ENCODE results near the gene CYTH2.

DNA sequence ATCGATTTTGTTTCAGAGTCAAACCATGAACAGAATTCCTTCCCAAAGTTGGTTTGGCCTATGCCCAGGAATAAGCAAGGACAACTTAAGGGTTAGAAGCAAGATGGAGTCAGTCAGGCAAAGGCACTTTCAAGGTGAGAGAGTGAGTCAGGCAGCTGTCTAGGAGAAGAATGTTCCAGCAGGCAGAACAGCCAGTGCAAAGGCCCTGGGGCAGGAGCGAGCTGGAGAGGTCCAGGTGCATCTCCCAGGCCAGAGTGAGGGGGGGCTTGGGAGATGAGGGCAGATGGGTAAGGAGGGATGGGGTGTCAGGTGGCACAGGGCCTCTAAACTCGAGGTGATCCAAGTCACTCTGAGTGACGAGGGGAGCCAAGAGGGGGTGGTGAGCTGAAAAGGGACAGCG is 32.6 kb upstream of the CYTH2 start:
- TF ChIP-seq HIVEP1 (CRISPR knock-in tag; IDR thresholded peaks at IDR 0.05) (no peak), SAFB2 (IDR thresholded peaks at IDR 0.05; ENCODE audit: borderline replicate concordance, low read depth, low read length, severe bottlenecking) (no peak), RNF2 (IDR thresholded peaks at IDR 0.05) (no peak), EZH2 (IDR thresholded peaks at IDR 0.05; ENCODE audit: borderline replicate concordance, low read depth, low read length) (no peak), HNRNPUL1 (IDR thresholded peaks at IDR 0.05; ENCODE audit: low read length) (no peak), ZSCAN29 (IDR thresholded peaks at IDR 0.05) (no peak), TEAD2 (tag; IDR thresholded peaks at IDR 0.05) (no peak)
- TF ChIP-seq, protein P1, sequence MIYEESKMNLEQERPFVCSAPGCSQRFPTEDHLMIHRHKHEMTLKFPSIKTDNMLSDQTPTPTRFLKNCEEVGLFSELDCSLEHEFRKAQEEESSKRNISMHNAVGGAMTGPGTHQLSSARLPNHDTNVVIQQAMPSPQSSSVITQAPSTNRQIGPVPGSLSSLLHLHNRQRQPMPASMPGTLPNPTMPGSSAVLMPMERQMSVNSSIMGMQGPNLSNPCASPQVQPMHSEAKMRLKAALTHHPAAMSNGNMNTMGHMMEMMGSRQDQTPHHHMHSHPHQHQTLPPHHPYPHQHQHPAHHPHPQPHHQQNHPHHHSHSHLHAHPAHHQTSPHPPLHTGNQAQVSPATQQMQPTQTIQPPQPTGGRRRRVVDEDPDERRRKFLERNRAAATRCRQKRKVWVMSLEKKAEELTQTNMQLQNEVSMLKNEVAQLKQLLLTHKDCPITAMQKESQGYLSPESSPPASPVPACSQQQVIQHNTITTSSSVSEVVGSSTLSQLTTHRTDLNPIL (CRISPR knock-in tag; IDR thresholded peaks at IDR 0.05): no peak

All from K562 (cell line).